Neural cell (in vitro differentiated cells): ENCODE data around the gene CYP2W1.

Experiments
- EP300 ChIP-seq: fragments of 450-650 bp; conservative IDR thresholded peaks from 2 replicates; pipeline ENCODE4 v1.6.1; 2014; ENCODE audit warnings: antibody characterized with exemption, mild to moderate bottlenecking, moderate library complexity; ENCODE audit not compliant: poor library complexity, severe bottlenecking
- POLR2AphosphoS5 ChIP-seq: IDR thresholded peaks from 2 replicates; pipeline ENCODE4 v1.6.1; 2012
- TAF1 ChIP-seq: IDR thresholded peaks from 2 replicates; pipeline ENCODE4 v1.6.1; 2012; ENCODE audit warnings: low read depth
- TF ChIP-seq, protein P1 (sequence below): IDR thresholded peaks from 2 replicates; pipeline ENCODE4 v1.6.1; 2012; ENCODE audit warnings: borderline replicate concordance
- TF ChIP-seq, protein P2 (sequence below): fragments of 450-650 bp; IDR thresholded peaks from 2 replicates; pipeline ENCODE4 v1.5.1; 2014; ENCODE audit warnings: antibody characterized with exemption, mild to moderate bottlenecking, moderate library complexity; ENCODE audit not compliant: poor library complexity, severe bottlenecking

DNA sequence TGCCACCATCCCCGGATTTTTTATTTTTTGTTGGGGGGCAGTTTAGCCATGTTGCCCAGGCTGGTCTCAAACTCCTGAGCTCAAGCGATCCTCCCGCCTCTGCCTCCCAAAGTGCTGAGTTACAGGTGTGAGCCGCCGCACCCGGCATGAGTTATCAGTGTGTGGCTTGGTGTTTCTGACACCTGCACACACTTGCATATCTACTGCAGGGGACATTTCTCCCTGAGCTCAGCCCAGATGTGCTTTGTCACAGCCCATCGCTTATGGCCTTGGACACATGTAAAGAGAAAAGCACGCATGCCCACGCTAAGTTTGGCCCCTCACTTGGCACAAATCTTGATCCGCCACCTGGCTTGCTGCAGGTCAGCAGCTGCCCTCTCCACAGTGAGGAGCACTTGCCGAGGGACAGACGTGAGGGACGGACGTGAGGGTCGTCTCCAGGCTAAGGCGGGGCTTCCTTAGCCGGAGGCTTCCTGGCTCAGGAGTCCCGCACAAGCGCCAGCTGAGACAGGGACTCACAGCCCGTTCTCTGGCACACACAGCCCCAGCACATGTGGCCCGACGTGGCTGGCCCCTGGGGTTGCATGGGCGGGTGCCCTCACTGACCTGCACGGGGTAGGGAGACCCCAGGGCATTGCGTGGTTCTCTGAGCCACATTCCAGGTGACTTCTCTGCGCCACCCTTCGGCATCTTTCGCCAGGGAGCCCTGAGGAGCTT lies 11.8 kb downstream of the CYP2W1 start:
- TF ChIP-seq, protein P1, sequence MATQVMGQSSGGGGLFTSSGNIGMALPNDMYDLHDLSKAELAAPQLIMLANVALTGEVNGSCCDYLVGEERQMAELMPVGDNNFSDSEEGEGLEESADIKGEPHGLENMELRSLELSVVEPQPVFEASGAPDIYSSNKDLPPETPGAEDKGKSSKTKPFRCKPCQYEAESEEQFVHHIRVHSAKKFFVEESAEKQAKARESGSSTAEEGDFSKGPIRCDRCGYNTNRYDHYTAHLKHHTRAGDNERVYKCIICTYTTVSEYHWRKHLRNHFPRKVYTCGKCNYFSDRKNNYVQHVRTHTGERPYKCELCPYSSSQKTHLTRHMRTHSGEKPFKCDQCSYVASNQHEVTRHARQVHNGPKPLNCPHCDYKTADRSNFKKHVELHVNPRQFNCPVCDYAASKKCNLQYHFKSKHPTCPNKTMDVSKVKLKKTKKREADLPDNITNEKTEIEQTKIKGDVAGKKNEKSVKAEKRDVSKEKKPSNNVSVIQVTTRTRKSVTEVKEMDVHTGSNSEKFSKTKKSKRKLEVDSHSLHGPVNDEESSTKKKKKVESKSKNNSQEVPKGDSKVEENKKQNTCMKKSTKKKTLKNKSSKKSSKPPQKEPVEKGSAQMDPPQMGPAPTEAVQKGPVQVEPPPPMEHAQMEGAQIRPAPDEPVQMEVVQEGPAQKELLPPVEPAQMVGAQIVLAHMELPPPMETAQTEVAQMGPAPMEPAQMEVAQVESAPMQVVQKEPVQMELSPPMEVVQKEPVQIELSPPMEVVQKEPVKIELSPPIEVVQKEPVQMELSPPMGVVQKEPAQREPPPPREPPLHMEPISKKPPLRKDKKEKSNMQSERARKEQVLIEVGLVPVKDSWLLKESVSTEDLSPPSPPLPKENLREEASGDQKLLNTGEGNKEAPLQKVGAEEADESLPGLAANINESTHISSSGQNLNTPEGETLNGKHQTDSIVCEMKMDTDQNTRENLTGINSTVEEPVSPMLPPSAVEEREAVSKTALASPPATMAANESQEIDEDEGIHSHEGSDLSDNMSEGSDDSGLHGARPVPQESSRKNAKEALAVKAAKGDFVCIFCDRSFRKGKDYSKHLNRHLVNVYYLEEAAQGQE, result no peak
- TF ChIP-seq EP300, result no peak
- TF ChIP-seq POLR2AphosphoS5, result no peak
- TF ChIP-seq, protein P2, sequence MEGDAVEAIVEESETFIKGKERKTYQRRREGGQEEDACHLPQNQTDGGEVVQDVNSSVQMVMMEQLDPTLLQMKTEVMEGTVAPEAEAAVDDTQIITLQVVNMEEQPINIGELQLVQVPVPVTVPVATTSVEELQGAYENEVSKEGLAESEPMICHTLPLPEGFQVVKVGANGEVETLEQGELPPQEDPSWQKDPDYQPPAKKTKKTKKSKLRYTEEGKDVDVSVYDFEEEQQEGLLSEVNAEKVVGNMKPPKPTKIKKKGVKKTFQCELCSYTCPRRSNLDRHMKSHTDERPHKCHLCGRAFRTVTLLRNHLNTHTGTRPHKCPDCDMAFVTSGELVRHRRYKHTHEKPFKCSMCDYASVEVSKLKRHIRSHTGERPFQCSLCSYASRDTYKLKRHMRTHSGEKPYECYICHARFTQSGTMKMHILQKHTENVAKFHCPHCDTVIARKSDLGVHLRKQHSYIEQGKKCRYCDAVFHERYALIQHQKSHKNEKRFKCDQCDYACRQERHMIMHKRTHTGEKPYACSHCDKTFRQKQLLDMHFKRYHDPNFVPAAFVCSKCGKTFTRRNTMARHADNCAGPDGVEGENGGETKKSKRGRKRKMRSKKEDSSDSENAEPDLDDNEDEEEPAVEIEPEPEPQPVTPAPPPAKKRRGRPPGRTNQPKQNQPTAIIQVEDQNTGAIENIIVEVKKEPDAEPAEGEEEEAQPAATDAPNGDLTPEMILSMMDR, result no peak
- TF ChIP-seq TAF1, result no peak
